GM21381 (cell line): ENCODE data around the gene RBM14.
"Not testable (repeated sequence)": the region's sequence is repeated elsewhere in the genome, so short reads cannot be mapped to it uniquely, and the experiment has no call there.

ENCODE experiments used
- ATAC-seq: cut with Tn5 transposase; IDR thresholded peaks from one replicate; pipeline ENCODE4 v1.9.1; 2021; ENCODE audit warnings: mild to moderate bottlenecking, moderate library complexity; ENCODE audit not compliant: unreplicated experiment

Gene RBM14

DNA sequence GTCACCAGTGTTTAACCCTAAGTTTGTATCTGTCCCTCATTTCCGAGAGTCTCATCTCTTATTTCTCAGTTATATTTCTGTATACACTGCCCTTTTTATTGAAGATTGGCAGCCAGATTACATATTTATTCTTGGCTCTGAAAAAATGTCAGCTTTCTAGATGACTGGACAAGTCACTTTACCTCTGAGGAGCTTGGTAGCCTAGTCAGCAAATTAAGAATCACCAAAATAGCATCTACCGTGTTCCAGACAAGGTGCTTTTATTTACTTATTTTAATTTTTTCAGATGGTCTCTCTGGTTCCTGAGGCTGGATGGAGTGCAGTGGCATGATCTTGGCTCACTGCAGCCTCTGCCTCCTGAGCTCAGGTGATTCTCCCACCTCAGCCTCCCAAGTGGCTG, 16.5 kb downstream of the RBM14 start:
- ATAC-seq = no peak

DNA sequence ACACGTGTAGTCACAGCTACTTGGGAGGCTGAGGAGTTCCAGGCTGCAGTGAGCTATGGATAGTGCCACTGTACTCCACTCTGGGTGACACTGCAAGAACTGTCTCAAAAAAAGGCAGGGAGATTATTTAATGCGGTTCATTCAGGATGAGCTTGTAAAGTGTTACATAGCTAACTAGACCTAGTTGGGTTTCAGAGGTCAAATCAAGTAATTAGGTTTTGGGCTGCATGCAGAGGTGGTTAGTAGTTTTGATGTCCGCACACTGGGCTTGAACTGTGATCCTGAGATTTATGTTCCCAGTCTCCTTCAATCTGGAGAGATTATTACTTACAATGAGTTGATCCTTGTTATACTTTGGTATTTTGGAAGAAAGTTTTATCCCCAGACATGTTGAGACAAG, 20.0 kb downstream of the RBM14 start:
- ATAC-seq = no peak

DNA sequence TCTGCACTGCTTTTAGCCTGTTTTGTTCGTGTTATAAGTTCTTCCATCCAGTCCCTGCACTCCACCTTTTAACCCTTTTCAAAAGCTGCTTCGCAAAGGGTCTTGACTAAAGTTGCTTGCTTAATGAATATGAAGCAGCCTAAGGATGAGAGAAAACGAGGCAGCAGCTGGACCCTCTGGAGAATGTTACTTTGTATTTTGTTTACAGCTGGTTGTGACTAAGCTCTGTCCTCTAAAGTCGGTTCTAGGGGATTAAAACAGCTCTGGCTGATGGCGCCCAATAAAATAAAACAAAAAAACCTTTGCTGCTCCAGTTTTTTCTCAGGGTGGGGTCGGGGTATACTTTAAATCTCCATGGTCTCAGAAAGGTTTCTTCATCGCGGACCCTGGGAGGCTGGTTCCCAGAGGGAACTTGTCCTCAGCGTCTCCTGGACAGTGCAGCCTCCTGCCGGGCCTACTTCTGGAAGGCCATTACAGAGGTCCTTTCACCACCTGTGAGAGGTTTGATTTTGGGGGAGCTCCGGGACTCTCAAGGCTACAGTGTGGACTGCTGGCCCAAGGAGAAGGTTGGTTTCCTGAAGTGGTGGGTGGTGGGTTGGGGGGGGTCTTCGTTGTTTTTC, 21.2 kb downstream of the RBM14 start:
- ATAC-seq = no peak

DNA sequence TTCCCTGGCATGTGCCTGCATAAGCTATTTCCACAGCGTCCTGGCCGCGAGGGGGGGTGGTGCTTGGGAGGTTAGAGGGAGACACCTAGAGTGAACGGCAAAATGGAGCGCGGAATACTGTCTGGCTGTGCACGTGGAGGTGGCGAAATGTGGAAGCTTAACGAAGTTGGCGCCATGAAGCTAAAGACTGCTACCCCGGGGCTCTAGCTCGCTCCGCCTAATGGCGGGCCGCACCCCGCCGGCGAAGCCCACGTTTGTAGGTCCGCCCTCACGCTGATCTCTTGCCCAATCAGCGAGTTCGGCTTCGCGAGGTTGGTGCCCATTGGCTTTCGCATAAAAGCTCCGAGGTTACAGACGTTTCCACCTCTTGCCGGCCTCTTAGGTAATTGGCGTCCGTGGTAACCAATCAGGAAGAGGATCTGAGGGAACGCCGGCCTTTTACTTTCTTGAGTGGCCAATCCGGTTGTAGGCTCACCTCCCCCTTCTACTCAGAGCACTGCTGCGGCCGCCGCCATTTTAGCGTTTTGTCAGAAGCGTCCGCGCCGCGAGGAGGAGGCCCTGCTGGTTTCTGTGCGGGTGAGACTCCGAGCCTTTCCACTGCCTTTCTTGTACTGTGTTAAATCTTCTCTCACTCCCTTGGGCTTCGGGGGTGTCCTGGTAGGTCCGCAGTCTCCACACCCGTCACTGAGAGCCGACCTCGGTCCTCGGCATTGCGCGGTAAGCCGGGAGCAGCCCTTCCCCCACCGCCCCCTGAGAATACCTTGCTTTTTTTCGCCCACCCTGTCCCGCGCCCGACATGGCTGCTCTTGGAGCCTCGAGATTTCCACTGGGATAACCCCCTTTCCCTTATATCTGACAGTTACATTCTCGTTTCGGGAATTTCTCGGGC, 22.0 kb downstream of the RBM14 start, which contains the start of gene RBM4:
Gene RBM4 (plus strand): TSS at position 527 of the 889 bp plus-strand sequence. CDS start 1,009 bp downstream, outside the sequence.
- ATAC-seq = peak; percentile 94

DNA sequence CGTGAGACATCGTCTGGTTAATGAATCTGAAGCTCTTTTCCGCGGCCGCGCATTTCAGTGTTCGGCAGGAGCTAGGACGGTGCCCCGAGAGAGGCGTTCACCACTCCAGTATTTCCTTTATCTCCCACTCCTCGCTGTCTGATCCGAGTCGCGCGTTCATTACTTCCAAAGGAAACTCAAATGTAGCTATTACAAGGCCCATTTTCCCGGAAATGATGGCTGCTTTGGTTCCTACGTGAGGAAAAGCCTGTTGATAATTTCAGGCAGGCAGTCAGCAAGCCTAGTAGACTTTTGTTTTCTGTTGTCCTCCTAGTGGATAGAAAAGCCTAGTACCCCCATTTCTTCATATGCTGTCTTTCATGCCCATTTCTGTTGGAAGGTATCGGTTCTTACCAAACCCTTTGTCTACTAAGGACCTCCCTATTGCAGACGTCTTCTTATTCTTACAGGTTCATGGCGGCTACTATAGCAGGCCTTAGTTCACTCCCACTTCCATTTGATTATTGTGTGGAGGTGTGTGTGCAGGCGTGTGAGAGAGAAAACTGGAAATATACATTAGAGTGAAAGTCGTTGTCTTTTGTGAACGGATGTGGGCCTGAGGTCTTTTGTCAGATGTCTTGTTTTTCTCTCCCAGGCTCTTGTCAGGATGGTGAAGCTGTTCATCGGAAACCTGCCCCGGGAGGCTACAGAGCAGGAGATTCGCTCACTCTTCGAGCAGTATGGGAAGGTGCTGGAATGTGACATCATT, 22.8 kb downstream of the RBM14 start:
- no peak for ATAC-seq

DNA sequence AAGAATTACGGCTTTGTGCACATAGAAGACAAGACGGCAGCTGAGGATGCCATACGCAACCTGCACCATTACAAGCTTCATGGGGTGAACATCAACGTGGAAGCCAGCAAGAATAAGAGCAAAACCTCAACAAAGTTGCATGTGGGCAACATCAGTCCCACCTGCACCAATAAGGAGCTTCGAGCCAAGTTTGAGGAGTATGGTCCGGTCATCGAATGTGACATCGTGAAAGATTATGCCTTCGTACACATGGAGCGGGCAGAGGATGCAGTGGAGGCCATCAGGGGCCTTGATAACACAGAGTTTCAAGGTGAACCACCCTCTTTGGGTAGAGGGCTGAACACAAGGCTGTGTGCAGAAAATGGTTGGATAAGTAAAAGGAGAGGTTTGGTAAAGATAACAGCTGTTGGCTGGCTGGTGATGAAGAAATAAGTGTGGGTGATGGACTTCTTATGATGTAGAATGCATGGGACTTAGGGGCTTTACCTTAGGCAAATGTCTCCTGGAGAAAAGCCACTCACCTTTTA, 23.4 kb downstream of the RBM14 start:
- ATAC-seq = not testable (repeated sequence)

DNA sequence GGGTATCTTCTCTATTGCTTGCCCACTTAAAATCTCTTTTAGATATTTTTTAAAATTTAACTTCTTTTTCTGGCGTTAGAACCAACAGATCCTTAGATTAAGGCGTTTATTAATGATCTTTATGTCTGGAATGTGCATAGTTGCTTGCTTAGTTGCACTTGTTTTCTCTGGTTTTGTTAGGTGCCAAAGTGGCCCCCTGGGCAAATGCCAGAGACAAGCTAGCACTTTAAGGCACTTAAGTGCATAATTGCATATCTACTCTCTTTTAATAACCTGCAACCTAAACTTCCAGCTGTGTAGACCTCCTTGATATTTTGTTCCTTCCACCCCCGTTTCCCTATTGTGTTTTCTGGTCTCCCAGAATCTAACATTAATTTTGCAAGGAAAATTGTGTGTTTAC, 25.4 kb downstream of the RBM14 start:
- no peak for ATAC-seq

DNA sequence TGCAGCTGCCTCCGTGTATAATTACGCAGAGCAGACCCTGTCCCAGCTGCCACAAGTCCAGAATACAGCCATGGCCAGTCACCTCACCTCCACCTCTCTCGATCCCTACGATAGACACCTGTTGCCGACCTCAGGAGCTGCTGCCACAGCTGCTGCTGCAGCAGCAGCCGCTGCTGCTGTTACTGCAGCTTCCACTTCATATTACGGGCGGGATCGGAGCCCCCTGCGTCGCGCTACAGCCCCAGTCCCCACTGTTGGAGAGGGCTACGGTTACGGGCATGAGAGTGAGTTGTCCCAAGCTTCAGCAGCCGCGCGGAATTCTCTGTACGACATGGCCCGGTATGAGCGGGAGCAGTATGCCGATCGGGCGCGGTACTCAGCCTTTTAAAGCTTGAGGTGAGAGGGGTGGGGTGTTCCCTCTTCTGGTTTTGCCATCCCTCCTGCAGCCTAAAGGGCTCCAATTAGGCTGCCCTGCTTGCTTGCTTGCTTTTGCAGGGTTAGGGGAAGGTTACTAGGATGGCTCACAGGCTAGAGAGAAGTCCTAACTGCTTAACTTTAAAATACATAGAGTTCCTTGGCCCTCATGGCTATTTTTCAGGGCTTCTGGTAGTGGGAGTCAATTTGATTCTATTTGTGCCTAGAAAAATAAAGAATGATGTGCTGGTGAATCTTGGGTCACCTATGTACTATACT, 27.5 kb downstream of the RBM14 start:
- ATAC-seq = no peak

DNA sequence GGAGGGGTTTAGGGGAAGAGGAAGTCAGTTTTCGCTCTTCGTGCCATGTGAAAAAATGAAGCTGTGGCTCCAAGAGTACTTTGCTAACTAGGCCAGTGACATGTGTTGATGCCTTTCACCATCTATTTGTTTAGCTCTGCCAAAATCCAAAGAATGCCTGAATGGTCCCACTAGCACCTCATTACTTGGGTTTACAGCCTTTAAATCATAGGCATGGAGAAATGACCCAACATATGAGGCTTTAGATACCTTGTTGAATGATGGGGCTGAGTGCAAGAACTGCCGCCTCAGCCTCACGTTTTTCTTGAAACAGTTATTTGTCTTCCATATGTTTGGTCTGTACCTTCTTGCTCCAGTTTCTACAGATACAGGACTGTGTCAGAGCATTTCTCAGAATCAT, 30.4 kb downstream of the RBM14 start:
- no peak for ATAC-seq

DNA sequence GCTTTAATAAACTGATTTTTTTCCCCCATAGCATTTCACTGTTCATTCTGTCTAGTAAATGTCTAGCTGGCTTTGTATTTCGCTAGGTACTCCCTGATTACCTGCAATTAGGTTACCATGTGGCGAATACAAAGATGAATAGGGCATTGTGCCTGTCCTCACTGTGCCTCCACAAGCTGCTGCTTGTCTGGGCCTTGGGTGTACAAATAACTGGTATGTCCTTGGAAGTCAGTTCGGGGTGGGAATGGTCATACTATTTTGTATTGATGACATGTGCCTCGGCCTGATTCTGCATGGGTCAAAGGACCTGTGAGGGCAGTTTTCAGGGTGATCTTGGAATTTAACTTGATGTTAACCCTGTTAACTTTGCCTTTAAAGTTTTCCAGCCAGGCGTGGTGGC, 33.5 kb downstream of the RBM14 start:
- ATAC-seq = no peak

DNA sequence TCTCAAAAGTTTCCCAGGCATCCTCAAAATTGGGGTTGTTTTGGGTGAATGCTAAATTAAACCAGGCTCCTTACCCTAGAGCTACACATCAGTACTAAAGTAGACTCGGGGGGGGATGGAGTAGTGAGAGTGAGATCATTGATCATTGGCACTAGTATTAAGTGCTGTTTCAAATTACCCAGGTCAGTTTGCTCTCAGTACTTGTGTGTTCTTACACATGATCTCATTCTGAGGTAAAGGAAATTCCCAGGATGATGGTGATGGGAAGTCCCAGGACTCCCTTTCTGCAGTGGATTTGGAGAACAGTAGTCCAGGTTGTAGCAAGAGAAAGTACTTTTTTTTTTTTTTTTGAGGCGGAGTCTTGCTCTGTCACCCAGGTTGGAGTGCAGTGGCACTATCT, 34.6 kb downstream of the RBM14 start:
- ATAC-seq = no peak

DNA sequence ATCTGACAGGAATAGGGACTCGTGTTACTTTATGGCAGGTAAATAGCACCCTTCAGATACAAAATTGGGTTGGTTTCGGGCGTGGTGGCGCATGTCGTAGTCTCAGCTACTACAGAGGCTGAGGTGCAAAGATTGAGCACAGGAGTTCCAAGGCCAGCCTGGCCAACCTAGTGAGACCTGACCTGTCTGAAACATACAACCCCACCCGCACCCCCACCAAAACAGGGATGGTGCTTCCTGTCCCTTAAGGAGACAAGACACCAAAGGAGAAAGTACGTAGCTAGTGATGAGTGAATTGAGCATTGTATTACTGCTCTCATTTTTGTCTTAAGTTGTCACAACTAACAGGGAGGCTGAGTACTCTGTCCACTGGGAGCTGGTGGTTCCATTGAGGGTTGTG, 36.2 kb downstream of the RBM14 start:
- no peak for ATAC-seq

DNA sequence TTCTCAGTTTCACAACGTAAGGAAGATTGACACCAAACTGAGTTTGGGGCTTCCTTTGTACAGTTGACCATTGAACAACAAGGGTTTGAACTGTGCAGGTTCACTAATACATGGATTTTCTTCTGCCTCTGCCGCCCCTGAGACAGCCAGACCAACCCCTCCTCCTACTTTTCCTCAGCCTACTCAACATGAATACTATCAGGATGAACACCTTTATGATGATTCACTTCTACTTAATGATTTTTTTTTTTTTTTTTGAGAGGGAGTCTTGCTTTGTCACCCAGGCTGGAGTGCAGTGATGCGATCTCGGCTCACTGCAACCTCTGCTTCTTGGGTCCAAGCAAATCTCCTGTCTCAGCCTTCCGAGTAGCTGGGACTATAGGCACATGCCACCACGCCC, 36.7 kb downstream of the RBM14 start:
- no peak for ATAC-seq

DNA sequence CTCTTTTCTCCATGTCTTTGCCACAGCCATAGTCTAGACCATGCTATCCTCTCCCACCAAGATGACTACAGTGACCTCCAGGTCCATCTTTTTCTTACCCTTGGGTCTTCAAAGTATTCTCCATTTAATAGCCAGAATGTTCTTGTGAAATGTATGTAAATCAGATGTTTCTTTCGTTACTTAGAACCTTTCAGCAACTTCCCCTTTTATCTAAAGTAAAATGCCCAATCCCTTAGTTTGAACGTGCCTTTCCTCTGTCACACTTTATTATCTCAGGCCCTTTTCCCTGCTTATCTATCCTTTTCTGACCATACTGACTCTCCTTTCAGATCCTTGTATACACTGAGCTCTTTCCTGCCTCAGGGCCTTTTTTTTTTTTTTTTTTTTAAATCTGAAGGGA, 43.3 kb downstream of the RBM14 start:
- no peak for ATAC-seq

DNA sequence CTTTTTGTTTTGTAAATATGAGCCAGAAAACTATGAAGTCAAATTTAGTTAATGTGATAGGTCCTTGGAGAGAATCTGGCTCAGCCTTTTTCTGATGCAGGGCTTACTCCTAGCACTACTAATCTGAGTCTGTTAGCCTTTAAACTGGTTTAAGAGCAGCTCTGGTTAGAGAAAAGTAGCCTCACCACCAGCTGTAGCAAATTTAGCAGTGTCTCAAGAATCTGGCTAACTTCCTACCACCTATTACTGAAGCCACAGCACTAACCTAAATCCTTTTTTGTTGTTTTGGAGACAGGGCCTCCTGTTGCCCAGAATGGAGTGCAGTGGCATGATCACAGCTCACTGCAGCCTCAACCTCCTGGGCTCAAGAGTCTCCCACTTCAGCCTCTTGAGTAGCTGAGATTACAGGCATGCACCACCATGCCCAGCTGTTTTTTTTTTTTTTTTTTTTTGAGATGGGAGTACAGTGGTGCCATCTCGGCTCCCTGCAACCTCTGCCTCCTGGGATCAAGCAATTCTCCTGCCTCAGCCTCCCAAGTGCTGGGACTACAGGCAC, 47.4 kb downstream of the RBM14 start:
- ATAC-seq = no peak

DNA sequence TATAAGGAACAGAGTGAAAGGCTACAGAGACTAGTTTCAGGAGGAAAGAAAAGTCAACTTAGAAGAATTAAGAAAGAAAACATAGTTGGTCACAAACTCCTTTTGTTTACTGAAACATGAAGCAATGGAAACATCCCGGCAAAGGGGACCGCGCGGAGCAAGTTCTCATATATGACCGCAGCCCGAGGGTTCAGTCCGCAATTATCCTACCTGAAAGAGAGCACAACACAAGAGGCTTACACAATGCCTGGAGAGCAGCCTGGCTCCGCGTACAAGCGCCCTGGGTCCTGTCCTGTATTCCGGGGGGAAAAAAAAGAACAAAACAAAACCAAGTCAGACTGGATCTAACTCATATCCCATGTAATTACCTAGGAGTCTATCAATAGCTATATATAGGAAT, 48.9 kb downstream of the RBM14 start:
- no peak for ATAC-seq

DNA sequence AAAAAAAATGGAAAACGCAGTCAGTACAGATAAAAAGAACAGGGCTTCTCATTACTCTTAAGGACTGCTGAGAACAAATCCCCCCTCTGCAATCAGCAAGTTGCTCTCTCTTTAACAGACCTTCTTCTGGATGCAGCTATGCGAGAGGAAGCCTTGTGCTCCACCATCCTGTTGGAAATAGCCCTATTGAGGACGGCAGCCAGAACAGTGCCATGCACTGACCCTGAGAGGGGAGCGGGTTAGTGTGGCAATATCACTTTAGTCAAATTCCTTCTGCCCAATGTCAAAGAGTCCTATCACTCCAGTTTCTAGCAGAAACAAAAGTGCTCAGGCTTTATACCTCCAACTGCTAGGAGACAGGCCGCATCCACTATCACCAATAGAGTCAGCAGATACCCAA, 54.4 kb downstream of the RBM14 start:
- no peak for ATAC-seq

DNA sequence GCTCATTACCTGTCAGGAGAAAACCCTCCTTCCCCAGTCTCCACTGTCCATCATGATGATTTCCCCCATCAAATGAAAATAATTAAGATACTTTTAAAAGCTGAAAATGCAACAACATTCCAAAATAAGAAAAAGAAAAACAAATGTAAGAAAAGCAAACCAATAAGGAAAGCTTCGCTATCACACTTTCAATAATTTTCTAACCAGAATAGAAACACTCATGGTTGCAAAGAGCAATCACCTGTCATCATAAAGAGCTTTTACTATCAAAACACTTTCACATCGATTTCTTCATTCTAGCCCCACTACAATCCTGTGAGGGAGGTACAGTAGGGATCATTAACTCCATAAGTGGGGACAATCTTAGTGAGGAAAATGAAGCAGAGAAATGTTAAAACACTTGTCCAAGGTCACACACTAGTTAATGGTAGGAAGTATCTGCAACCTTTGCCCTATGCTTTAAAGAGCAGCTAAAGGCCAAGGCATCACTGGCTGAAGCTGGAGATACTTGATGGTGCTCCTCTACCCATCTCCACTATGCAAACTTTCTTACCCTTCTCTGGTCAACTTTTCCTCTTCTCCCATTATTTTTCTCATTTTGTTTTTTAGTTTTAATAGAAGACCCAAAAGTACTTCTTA, 58.7 kb downstream of the RBM14 start:
- ATAC-seq = no peak

DNA sequence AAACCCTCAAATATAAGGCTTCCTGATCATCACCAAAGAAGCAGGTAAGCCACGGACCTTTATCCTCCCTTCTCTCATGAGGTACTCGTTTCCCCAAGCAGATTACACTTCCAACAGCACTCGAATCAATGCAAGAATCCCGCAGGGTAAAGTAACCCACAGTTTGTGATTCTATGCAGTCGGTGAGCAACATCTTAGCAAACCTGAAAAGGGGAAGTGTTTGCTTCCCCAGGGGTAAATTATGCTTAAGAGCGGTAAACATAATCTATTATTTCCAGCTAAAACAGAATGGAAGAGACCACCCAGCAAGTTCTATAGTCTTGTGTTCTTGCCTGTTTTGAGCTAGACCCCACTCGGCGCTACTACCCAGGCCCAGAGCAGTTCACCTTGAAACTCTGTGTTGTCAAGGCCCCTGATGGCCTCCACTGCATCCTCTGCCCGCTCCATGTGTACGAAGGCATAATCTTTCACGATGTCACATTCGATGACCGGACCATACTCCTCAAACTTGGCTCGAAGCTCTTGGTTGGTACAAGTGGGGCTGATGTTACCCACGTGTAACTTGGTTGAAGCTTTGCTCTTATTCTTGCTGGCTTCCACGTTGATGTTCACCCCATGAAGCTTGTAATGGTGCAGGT, 60.0 kb downstream of the RBM14 start:
- ATAC-seq = no peak
